Thymus (tissue), 11 donors: ENCODE data around the gene ZFPM1. TPM values are rescaled to one million over a fixed set of nuclear protein-coding genes. Genes with fewer than 3 reads are reported as not detected.
"Not testable (repeated sequence)": the region's sequence is repeated elsewhere in the genome, so short reads cannot be mapped to it uniquely, and the experiment has no call there.

ENCODE experiments used
- DNase-seq, 9 donors: peaks; one replicate each; pipeline ENCODE4 v3.0.0-alpha.2; 2013; ENCODE audit warnings: low spot score in 9 of 9, low read depth in 6 of 9, missing footprints in 1 of 9
- H3K27ac ChIP-seq, 2 donors: one replicate each; pipeline ENCODE4 v1.5.1; 2013; ENCODE audit warnings: control low read depth in 1 of 2, low read depth in 1 of 2, low read length in 1 of 2, mild to moderate bottlenecking in 1 of 2, moderate library complexity in 1 of 2
- H3K27me3 ChIP-seq, 2 donors: one replicate each; pipeline ENCODE4 v1.5.1; 2013; ENCODE audit warnings: low read length in 1 of 2; ENCODE audit not compliant: control insufficient read depth in 2 of 2, insufficient read depth in 1 of 2
- H3K36me3 ChIP-seq, 2 donors: one replicate each; pipeline ENCODE4 v1.5.1; 2013; ENCODE audit warnings: low read length in 1 of 2, mild to moderate bottlenecking in 1 of 2, moderate library complexity in 1 of 2; ENCODE audit not compliant: control insufficient read depth in 2 of 2, insufficient read depth in 2 of 2
- H3K4me1 ChIP-seq, 2 donors: one replicate each; pipeline ENCODE4 v1.5.1; 2013; ENCODE audit warnings: low read length in 2 of 2; ENCODE audit not compliant: control insufficient read depth in 2 of 2, insufficient read depth in 2 of 2
- H3K4me3 ChIP-seq, 2 donors: one replicate each; pipeline ENCODE4 v1.5.1; 2013; ENCODE audit warnings: low read length in 2 of 2, control low read depth in 1 of 2, mild to moderate bottlenecking in 1 of 2
- H3K9me3 ChIP-seq, 2 donors: one replicate each; pipeline ENCODE4 v1.5.1; 2013; ENCODE audit warnings: low read length in 1 of 2, mild to moderate bottlenecking in 1 of 2; ENCODE audit not compliant: control insufficient read depth in 2 of 2, insufficient read depth in 1 of 2
- WGBS: extraction: QIAGEN DNeasy Blood & Tissue Kit; methylation state at CpG from one replicate; pipeline ENCODE4 v1.1.7; 2013; 5-methylcytosine and 5-hydroxymethylcytosine counted together
- polyA plus RNA-seq: library from polyadenylated mRNA; stranded (reverse); fragments of 200-250 nt; gene quantifications from one replicate; pipeline ENCODE4 v1.2.3, GENCODE V29; 2013
- total RNA-seq: library from RNA; stranded (reverse); fragments of 120-200 nt; gene quantifications from one replicate; pipeline ENCODE4 v1.2.4, GENCODE V29; 2013
- donor health status: healthy.

Gene ZFPM1
- total and polyA plus RNA-seq, 2 donors, result 1.6 to 4.2 TPM

- no peaks in the 10 kb centered on the region for H3K27me3 ChIP-seq
- H3K36me3 ChIP-seq, result peaks cover 0 to 10% of the 10 kb centered on the region in 2 donors
- WGBS, result 97% methylated on average over 20 of the region's 20 CpGs
- DNase-seq, result no peak
- H3K4me3 ChIP-seq, result no peak overlapping the region
- peaks cover 0 to 1% of the 10 kb centered on the region in 2 donors for H3K9me3 ChIP-seq
- no peak overlapping the region for H3K27ac ChIP-seq
- H3K4me1 ChIP-seq, result no peaks in the 10 kb centered on the region
These were observed 63.6 kb downstream of the ZFPM1 start for GRCh38 chr16:88516601-88517061.

- not testable (repeated sequence) for H3K27me3 ChIP-seq, H3K9me3 ChIP-seq
These were observed 64.2 kb downstream of the ZFPM1 start for GRCh38 chr16:88517208-88517774.

DNA sequence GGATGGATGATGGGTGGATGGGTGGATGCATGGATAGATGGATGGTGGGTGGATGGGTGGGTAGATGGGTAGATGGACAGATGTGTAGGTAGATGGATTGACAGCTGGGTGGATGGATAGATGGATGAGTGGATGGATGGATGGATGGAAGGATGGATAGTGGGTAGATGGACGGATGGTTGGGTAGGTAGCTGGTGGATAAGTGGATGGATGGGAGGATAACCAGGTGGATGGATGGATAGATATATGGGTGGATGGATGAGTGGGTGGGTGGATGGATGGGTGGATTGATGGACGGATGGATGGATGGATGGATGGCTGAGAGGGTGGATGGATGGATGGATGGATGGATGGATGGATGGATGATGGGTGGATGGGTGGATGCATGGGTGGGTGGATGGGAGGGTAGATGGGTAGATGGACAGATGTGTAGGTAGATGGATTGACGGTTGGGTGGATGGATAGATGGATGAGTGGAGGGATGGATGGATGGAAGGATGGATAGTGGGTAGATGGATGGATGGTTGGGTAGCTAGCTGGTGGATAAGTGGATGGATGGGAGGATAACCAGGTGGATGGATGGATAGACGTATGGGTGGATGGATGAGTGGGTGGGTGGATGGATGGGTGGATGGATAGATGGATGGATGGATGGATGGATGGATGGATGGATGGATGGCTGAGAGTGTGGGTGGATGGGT, 65.5 kb downstream of the ZFPM1 start:
- H3K27me3 ChIP-seq, H3K27ac ChIP-seq, H3K4me1 ChIP-seq, DNase-seq, H3K9me3 ChIP-seq, H3K4me3 ChIP-seq: not testable (repeated sequence)
- 98% methylated on average over 4 of the region's 4 CpGs for WGBS
- H3K36me3 ChIP-seq, result peaks cover 0 to 15% of the 10 kb centered on the region in 2 donors

More at GRCh38 chr16:88517208-88517774, 64.2 kb downstream of the ZFPM1 start:
- H3K4me3 ChIP-seq, H3K27ac ChIP-seq, DNase-seq, H3K4me1 ChIP-seq: not testable (repeated sequence)
- WGBS, result 94% methylated on average over 1 of the region's 1 CpG
- peaks cover 0 to 14% of the 10 kb centered on the region in 2 donors for H3K36me3 ChIP-seq

GRCh38 chr16:88519240-88519639, 66.2 kb downstream of the ZFPM1 start:
- DNase-seq, result no peak
- H3K36me3 ChIP-seq, result peaks cover 0 to 13% of the 10 kb centered on the region in 2 donors
- H3K27me3 ChIP-seq, result no peaks in the 10 kb centered on the region
- H3K4me1 ChIP-seq, result no peaks in the 10 kb centered on the region
- H3K9me3 ChIP-seq, result peaks cover 0 to 1% of the 10 kb centered on the region in 2 donors
- H3K27ac ChIP-seq, result no peak overlapping the region
- H3K4me3 ChIP-seq, result no peak overlapping the region

DNA sequence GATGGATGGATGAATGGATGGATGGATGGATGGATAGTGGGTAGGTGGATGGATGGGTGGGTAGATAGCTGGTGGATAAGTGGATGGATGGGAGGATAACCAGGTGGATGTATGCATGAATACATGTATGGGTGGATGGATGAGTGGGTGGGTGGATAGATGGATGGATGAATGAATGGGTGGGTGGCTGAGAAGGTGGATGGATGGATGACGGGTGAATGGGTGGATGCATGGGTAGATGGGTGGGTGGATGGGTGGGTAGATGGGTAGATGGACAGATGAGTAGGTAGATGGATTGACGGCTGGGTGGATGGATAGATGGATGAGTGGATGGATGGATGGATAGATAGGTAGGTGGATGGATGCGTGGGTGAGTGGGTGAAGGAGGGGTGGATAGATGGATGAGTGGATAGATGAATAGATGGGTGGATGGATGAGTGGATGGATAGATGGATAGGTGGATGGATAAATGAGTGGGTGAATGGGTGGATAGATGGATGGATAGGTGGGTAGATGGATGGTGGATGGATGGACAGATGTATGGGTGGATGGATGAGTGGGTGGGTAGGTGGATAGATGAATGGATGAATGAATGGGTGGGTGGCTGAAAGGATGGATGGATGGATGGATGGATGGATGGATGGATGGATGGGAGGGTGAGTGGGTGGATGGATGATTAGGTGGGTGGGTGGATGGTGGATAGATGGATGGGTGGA, 67.0 kb downstream of the ZFPM1 start:
- Histone ChIP-seq H3K9me3 (peaks cover 0 to 1% of the 10 kb centered on the region in 2 donors), H3K27me3 (no peaks in the 10 kb centered on the region), H3K4me1 (no peaks in the 10 kb centered on the region), H3K27ac (no peak overlapping the region), H3K36me3 (peaks cover 0 to 16% of the 10 kb centered on the region in 2 donors), H3K4me3 (no peak overlapping the region)
- no peak for DNase-seq
- 97% methylated on average over 3 of the region's 3 CpGs for WGBS

GRCh38 chr16:88521674-88522073, 68.6 kb downstream of the ZFPM1 start:
- no peak for DNase-seq
- WGBS, result 96% methylated on average over 9 of the region's 9 CpGs

GRCh38 chr16:88522276-88522949, 69.3 kb downstream of the ZFPM1 start:
- Histone ChIP-seq H3K27me3 (no peaks in the 10 kb centered on the region), H3K4me1 (peaks cover 0 to 6% of the 10 kb centered on the region in 2 donors), H3K4me3 (no peak overlapping the region), H3K9me3 (no peaks in the 10 kb centered on the region), H3K36me3 (peaks cover 0 to 15% of the 10 kb centered on the region in 2 donors), H3K27ac (no peak overlapping the region)
- no peak for DNase-seq
- WGBS, result 97% methylated on average over 24 of the region's 24 CpGs

More at GRCh38 chr16:88521674-88522073, 68.6 kb downstream of the ZFPM1 start:
- peaks cover 0 to 4% of the 10 kb centered on the region in 2 donors for H3K4me1 ChIP-seq
- H3K27me3 ChIP-seq, result no peaks in the 10 kb centered on the region
- H3K27ac ChIP-seq, result no peak overlapping the region
- H3K9me3 ChIP-seq, result no peaks in the 10 kb centered on the region
- peaks cover 0 to 15% of the 10 kb centered on the region in 2 donors for H3K36me3 ChIP-seq
- no peak overlapping the region for H3K4me3 ChIP-seq

GRCh38 chr16:88523309-88524161, 70.5 kb downstream of the ZFPM1 start:
- Histone ChIP-seq H3K4me3 (no peak overlapping the region), H3K27ac (no peak overlapping the region)

More at GRCh38 chr16:88523309-88524161, 70.5 kb downstream of the ZFPM1 start:
- H3K4me1 ChIP-seq, result peaks cover 0 to 6% of the 10 kb centered on the region in 2 donors
- H3K9me3 ChIP-seq, result no peaks in the 10 kb centered on the region
- H3K36me3 ChIP-seq, result peaks cover 0 to 15% of the 10 kb centered on the region in 2 donors
- 59% methylated on average over 47 of the region's 47 CpGs for WGBS
- no peaks in the 10 kb centered on the region for H3K27me3 ChIP-seq
- no peak for DNase-seq
